Upper lobe of left lung (tissue), 4 donors: Measurements from ENCODE around the gene EXOC6B.

Source experiments
- CTCF ChIP-seq, 6 experiments: fragments of 450-650 bp in 4 of 6; fragments of 200-600 bp in 2 of 6; sonication (generic) in 2 of 6; IDR thresholded peaks; one replicate each; pipeline ENCODE4 v1.5.1; 2016 to 2019; ENCODE audit warnings: antibody characterized with exemption in 6 of 6
- POLR2A ChIP-seq, 4 donors: fragments of 450-650 bp; IDR thresholded peaks; one replicate each; pipeline ENCODE4 v1.5.1; 2016 to 2017; ENCODE audit warnings: antibody characterized with exemption in 4 of 4, mild to moderate bottlenecking in 2 of 4
- POLR2AphosphoS5 ChIP-seq, 2 donors: sonication (generic); formaldehyde crosslinking; IDR thresholded peaks; one replicate each; pipeline ENCODE4 v1.5.1; 2017; ENCODE audit warnings: antibody characterized with exemption in 2 of 2

GRCh38 chr2:72526623-72527022 is 299.2 kb downstream of the EXOC6B start:
- no peak for TF ChIP-seq CTCF (IDR thresholded peaks at IDR 0.05)
- TF ChIP-seq POLR2A (IDR thresholded peaks at IDR 0.05), result no peak
- no peak for TF ChIP-seq POLR2AphosphoS5 (IDR thresholded peaks at IDR 0.05)
